Measurements from ENCODE around the gene DIS3.
"Not testable (repeated sequence)": the region's sequence is repeated elsewhere in the genome, so short reads cannot be mapped to it uniquely, and the experiment has no call there.

DIS3 gene, protein sequence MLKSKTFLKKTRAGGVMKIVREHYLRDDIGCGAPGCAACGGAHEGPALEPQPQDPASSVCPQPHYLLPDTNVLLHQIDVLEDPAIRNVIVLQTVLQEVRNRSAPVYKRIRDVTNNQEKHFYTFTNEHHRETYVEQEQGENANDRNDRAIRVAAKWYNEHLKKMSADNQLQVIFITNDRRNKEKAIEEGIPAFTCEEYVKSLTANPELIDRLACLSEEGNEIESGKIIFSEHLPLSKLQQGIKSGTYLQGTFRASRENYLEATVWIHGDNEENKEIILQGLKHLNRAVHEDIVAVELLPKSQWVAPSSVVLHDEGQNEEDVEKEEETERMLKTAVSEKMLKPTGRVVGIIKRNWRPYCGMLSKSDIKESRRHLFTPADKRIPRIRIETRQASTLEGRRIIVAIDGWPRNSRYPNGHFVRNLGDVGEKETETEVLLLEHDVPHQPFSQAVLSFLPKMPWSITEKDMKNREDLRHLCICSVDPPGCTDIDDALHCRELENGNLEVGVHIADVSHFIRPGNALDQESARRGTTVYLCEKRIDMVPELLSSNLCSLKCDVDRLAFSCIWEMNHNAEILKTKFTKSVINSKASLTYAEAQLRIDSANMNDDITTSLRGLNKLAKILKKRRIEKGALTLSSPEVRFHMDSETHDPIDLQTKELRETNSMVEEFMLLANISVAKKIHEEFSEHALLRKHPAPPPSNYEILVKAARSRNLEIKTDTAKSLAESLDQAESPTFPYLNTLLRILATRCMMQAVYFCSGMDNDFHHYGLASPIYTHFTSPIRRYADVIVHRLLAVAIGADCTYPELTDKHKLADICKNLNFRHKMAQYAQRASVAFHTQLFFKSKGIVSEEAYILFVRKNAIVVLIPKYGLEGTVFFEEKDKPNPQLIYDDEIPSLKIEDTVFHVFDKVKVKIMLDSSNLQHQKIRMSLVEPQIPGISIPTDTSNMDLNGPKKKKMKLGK

DNA sequence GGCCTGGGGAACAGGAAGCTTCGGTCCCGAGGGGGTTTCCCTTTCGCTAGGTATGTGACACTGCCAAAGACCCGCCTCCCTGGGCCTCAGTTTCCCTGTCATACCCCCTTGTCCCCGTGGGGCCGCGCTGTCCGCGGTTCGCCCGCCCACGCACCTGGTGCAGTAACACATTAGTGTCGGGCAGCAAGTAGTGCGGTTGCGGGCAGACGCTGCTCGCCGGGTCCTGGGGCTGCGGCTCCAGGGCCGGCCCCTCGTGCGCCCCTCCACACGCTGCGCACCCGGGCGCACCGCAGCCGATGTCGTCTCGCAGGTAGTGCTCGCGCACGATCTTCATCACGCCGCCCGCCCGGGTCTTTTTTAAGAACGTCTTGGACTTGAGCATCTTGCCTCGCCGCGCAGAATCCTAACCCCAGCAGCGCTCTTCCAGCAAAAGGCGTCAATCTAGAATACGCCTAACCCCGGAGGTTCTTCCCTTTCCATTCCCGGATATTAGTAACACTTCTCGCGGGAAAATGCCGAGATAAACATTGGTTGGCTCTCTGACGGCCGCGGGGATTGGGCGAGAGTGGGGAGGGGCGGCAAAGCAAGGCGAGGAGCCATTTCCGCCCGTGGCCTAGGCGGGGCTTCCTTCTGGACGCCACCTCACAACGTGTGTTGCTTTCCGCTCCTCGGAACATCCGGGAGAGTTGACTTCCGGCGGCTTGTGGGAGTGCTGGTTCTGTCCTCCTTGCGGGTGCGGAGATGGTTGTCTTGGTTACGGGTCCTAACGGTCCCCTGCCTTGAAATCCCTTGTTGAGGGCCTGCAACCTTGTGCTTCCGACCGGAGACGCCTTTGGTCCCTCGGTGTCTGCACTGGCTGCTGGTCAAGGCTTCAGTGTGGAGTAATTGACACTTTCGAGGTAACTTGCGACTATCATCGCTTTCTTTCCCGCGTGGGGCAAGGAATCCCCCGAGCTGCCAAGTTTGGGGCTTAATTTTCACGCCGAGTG is at the start of gene DIS3, which contains the start of gene PIBF1:
TSS of gene DIS3 (minus strand) at position 450 of the 989 bp plus-strand sequence. CDS start at position 382, 68 bp downstream.
TSS of gene PIBF1 (plus strand) at position 683 of the 989 bp plus-strand sequence. CDS start 1,337 bp downstream, outside the sequence.
- Mint-ChIP-seq H3K9me3 (no peaks in the 10 kb centered on the region), H3K4me3 (peak within 1 kb of the TSS; percentile 98), H3K4me1 (peaks cover 49% of the 10 kb centered on the region), H3K27ac (peak within 1 kb of the TSS; percentile 96), H3K27me3 (no peaks in the 10 kb centered on the region), H3K36me3 (peaks cover 39% of the 10 kb centered on the region)
- peak; percentile 100 for ATAC-seq

DNA sequence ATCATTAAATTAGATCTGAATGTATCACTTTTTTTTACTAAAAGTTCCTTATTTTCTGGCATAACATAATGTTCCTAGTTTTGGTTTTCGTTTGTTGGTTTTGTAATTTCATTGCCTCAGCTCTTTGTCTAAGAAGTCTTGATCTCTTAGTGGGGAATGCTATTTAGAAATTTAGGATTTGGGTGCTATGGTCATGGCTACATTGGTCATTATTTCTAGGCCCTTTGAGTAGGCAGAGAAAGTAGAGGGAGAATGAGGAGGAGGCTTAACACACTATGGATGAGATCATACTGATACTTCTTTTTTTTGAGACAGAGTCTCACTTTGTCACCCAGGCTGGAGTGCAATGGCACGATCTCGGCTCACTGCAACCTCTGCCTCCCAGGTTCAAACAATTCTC is 42.0 kb upstream of the DIS3 start:
- no peak overlapping the region for H3K4me3 Mint-ChIP-seq
- H3K27ac Mint-ChIP-seq, result no peak overlapping the region
- H3K27me3 Mint-ChIP-seq, result no peaks in the 10 kb centered on the region
- no peak for ATAC-seq
- peaks cover 54% of the 10 kb centered on the region for H3K36me3 Mint-ChIP-seq
- peaks cover 2% of the 10 kb centered on the region for H3K4me1 Mint-ChIP-seq
- H3K9me3 Mint-ChIP-seq, result no peaks in the 10 kb centered on the region

DNA sequence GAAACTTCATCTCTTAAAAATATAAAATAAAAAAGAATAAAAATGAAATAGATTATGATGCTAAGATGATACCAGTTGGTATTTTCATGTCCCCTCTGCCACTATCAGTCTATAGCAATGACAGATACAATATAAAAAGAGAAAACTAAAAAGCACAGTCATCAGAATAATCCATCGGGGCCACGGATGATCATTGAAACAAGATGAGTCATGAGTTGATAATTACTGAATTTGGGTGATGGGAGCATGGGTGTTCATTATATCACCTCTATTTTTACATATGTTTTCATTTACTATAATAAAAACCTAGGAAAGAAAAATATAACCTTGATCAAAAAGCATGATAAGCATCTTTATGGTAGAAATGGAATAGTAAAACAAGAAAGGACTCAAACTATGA is 41.4 kb upstream of the DIS3 start:
- H3K4me3 Mint-ChIP-seq, result no peak overlapping the region

DNA sequence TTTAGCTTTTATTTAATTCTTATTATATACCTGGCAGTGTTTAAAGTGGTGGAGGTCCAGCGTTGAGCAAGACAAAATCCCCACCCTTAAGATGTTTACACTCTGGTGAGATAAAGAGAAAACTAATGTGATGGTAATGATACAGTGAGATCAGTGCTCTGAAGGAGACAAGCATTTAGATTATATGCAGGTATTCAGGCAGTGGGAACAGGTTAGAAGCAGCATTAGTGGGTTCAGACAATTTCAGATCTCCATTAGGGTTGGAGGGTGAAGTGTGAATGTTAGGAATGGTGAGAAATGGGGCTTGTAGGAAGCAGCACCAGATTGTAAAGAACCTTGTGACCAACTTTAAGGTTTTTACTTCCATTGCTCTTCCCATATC is 39.2 kb upstream of the DIS3 start:
- no peaks in the 10 kb centered on the region for H3K27me3 Mint-ChIP-seq
- peaks cover 37% of the 10 kb centered on the region for H3K36me3 Mint-ChIP-seq
- no peak overlapping the region for H3K27ac Mint-ChIP-seq
- H3K4me3 Mint-ChIP-seq, result no peak overlapping the region
- H3K4me1 Mint-ChIP-seq, result no peaks in the 10 kb centered on the region
- no peaks in the 10 kb centered on the region for H3K9me3 Mint-ChIP-seq
- no peak for ATAC-seq

More for the DNA sequence above, 41.4 kb upstream of the DIS3 start:
- H3K36me3 Mint-ChIP-seq, result peaks cover 54% of the 10 kb centered on the region
- H3K4me1 Mint-ChIP-seq, result no peaks in the 10 kb centered on the region
- H3K27me3 Mint-ChIP-seq, result no peaks in the 10 kb centered on the region
- H3K9me3 Mint-ChIP-seq, result no peaks in the 10 kb centered on the region
- H3K27ac Mint-ChIP-seq, result no peak overlapping the region
- ATAC-seq, result no peak

DNA sequence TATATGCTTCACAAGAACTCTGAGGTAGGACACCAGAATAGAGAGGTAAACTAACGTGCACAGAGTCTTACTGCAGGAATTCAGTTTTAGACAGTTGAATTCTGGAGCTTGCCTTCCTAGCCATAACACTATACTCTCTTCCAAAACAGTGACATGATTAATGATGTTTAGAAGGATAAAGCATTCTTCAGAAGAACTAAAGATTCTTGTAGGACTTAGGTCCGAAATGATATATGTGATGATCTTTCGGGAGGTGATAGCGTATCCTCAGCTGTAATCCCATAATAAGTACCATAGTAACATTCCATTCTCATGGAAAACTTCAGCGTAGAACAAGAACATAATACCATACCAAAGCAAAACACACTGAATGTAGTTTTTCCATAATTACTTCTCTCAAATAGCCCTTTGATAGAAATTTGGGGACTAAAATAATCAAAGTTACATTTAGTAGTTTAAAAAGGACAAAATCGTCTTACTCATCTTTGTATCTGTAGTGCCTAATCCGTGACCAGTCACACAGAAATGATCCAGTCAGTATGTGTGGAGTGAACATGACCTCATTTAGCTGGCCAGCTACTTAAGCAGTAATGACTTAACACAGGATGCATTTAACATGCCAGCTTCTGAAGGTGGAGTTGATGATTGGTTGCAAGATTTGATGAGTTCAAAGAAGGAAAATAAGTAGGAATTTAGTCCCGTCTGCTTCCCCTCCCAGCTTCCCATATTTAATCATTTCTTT is 38.6 kb upstream of the DIS3 start:
- no peak overlapping the region for H3K4me3 Mint-ChIP-seq
- no peaks in the 10 kb centered on the region for H3K4me1 Mint-ChIP-seq
- no peak for ATAC-seq
- H3K36me3 Mint-ChIP-seq, result peaks cover 38% of the 10 kb centered on the region
- no peaks in the 10 kb centered on the region for H3K27me3 Mint-ChIP-seq
- H3K27ac Mint-ChIP-seq, result no peak overlapping the region
- no peaks in the 10 kb centered on the region for H3K9me3 Mint-ChIP-seq

DNA sequence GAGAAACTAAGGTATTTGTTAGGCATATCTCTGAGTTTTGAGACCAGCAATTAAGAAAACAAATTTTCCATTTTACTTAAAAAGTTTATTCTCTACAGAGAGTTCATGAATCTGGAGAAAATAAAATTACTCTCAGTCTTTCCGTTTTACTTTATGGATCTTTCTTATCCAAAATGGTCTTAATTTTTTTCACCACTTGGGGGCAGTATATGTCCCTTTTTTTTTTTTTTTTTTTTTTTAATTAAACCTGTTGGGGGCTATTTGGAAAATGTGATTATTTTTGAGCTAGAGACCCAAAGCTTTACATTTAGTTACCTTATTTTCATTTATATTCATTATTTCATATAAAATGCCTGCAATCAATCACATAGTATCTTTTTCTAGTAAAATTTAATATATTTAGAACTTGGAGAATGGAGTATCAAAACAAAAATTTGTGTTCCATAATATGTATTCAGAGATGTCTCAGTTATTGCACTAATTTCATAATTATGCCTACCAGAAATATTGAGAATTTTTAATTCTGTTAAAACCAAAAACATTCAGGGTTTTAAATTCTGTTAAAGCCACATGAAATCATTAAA is 27.3 kb upstream of the DIS3 start:
- Mint-ChIP-seq H3K27ac (no peak overlapping the region), H3K4me1 (no peaks in the 10 kb centered on the region), H3K4me3 (no peak overlapping the region), H3K27me3 (no peaks in the 10 kb centered on the region), H3K9me3 (no peaks in the 10 kb centered on the region), H3K36me3 (peaks cover 18% of the 10 kb centered on the region)
- ATAC-seq, result no peak

DNA sequence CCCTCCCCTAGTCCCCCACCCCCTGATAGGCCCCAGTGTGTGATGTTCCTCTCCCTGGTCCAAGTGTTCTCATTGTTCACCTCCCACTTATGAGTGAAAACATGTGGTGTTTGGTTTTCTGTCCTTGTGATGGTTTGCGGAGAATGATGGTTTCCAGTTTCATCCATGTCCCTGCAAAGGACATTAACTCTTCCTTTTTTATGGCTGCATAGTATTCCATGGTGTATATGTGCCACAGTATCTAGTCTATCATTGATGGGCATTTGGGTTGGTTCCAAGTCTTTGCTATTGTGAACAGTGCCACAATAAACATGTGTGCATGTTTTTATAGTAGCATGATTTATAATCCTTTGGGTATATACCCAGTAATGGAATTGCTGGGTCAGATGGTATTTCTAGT is 24.8 kb upstream of the DIS3 start:
- peaks cover 34% of the 10 kb centered on the region for H3K36me3 Mint-ChIP-seq
- not testable (repeated sequence) for H3K27ac Mint-ChIP-seq, H3K27me3 Mint-ChIP-seq, H3K4me3 Mint-ChIP-seq, H3K9me3 Mint-ChIP-seq, H3K4me1 Mint-ChIP-seq, ATAC-seq

DNA sequence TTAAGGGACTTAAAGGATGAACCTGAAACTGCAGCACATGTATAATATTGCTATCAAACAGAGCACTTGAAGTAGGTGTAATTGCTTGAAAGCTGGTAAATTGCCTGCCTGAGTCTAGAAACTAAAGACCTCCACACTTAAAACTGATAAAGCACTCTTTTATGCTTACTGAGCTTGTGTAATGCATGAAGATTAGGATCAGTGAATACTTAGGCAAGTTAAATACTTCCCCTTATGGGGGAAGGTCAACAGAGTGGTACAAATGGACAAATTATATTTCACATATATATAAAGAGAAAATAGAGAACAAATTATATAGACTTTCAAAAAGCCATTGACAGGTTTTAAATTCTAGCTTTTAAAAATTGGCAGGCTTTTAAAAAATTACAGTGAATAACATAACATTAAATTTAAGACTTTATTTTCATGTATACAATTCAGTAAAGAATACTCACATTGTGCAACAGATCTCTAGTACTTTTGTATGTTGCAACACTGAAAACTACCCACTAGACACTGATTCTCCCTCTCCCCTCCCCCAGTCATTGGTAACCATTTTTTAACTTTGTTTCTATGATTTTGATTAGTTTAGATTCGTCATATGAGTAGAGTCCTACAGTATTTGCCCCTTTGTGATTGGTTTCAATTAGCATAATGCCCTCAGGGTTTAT is 24.1 kb upstream of the DIS3 start:
- no peak for ATAC-seq
- Mint-ChIP-seq H3K4me3 (no peak overlapping the region), H3K27ac (no peak overlapping the region), H3K4me1 (no peaks in the 10 kb centered on the region), H3K27me3 (no peaks in the 10 kb centered on the region), H3K9me3 (no peaks in the 10 kb centered on the region), H3K36me3 (peaks cover 37% of the 10 kb centered on the region)

DNA sequence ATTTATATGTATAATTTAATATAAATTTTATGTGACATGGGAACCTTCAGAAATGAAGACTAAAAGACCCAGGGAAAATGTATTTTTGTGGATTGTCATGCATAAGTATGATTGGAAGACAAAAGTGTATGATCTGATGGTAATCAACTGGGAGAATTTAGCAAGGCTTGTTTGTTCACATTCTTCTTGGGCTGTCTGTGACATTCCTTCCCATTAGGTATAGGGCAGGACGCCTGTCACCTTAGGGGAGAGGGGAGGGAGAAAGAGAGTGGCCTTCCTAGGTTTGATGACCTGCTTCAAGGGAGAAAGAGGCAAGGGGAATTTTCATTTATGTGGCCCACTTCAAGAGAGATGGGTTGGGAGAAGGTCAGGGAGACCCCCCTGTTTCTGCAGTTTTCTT is 22.6 kb upstream of the DIS3 start:
- Mint-ChIP-seq H3K36me3 (peaks cover 41% of the 10 kb centered on the region), H3K27ac (no peak overlapping the region), H3K27me3 (no peaks in the 10 kb centered on the region), H3K4me3 (no peak overlapping the region), H3K9me3 (no peaks in the 10 kb centered on the region), H3K4me1 (no peaks in the 10 kb centered on the region)
- ATAC-seq, result no peak

DNA sequence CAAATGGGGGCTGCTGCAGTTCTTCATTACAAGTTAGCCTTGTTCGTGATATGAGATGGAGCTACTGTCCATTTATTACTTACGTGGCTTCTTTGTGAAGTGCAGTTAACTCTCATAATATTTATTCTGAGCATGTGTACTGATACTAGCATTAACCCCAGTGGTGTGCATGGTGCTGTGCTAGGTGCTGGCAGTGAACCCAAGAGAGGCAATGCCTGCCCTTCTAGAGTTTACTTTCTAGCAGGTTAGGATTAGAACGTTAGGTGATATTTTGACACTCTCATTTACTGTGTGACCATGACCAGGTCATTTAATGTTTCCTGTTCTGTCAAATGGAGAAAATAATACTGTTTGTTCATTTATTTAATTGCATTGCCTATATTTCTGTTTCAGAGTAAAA is 17.1 kb upstream of the DIS3 start:
- Mint-ChIP-seq H3K4me3 (no peak overlapping the region), H3K4me1 (no peaks in the 10 kb centered on the region), H3K27ac (no peak overlapping the region), H3K9me3 (no peaks in the 10 kb centered on the region), H3K36me3 (peaks cover 57% of the 10 kb centered on the region), H3K27me3 (no peaks in the 10 kb centered on the region)
- no peak for ATAC-seq

DNA sequence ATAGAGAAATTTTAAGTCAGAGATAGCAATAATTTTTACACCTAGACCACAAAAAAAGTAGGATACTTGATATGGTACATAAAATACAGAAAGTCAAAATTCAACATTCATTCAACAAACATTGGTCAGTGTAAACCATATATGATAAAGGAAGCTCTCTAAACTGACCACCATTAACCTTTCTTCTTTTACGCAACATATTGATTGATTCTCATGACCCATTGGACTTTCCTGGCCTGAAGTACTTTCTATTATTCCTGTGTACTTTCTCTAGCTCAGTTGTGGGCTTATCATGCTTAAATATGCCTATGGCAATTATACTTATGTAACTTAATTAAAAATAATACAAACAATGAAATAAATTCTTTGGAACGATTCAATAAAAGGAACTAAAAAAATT is 10.9 kb upstream of the DIS3 start:
- Mint-ChIP-seq H3K27me3 (no peaks in the 10 kb centered on the region), H3K36me3 (peaks cover 47% of the 10 kb centered on the region)
- ATAC-seq, result no peak

DNA sequence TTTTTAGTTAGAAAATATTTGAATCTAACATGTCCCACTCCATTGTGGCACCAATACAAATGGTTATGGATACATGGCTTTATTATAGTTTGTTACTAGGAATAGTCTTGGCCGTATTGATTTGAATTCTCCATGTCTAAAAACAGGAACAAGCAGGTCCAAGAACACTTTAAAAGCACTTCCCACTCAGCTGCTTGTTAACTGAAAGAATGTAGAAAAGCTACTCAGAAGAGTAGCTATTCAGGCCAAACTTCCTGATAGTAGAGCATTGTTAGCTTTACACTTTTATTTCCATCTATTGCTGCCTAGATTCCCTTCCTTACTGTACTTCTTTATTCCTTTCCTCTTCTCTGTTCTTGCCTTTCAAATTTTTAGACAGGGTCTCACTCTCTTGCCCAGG is 7.1 kb upstream of the DIS3 start:
- no peaks in the 10 kb centered on the region for H3K27me3 Mint-ChIP-seq
- no peaks in the 10 kb centered on the region for H3K9me3 Mint-ChIP-seq
- ATAC-seq, result no peak
- peaks cover 21% of the 10 kb centered on the region for H3K4me1 Mint-ChIP-seq
- peaks cover 36% of the 10 kb centered on the region for H3K36me3 Mint-ChIP-seq
- no peak overlapping the region for H3K27ac Mint-ChIP-seq
- no peak overlapping the region for H3K4me3 Mint-ChIP-seq

More for the DNA sequence above, 10.9 kb upstream of the DIS3 start:
- H3K27ac Mint-ChIP-seq, result no peak overlapping the region
- H3K9me3 Mint-ChIP-seq, result no peaks in the 10 kb centered on the region
- H3K4me1 Mint-ChIP-seq, result peaks cover 6% of the 10 kb centered on the region
- H3K4me3 Mint-ChIP-seq, result no peak overlapping the region

DNA sequence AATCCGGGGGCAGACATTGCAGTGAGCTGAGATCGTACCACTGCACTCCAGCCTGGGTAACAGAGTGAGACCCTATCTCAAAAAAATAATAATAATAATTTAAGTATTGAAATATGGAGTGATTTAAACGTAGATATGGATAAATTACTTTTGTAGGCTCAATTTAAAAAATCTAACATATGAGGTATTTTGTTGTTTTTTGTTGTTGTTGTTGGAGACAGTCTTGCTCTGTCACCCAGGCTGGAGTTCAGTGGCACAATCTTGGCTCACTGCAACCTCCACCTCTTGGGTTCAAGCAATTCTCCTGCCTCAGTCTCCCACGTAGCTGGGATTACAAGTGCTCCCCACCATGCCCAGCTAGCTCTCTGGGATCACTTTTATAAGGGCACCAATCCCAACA is 3.0 kb upstream of the DIS3 start:
- H3K27me3 Mint-ChIP-seq, H3K4me3 Mint-ChIP-seq, ATAC-seq, H3K27ac Mint-ChIP-seq, H3K9me3 Mint-ChIP-seq: not testable (repeated sequence)
- H3K36me3 Mint-ChIP-seq, result peaks cover 23% of the 10 kb centered on the region
- peaks cover 39% of the 10 kb centered on the region for H3K4me1 Mint-ChIP-seq

Measured in stimulated activated memory B cell treated with anti-CD40 and anti-IgM and Interleukin-4, amounts not matched to agents 10 μg/mL and 1 μg/mL and 100 μg/mL, for 72 hours (primary cell).